Tibial artery (tissue), 4 donors: ENCODE measurements around the gene CTTNBP2.

Experiments used
- DNase-seq, 2 donors: peaks; one replicate each; pipeline ENCODE4 v3.0.0-alpha.2; 2019
- H3K27ac ChIP-seq, 2 donors: fragments of 200-600 bp; sonication (generic) in 1 of 2; 1 replicate in 1 of 2; 2 replicates in 1 of 2; pipeline ENCODE4 v1.5.1; 2018 to 2019; ENCODE audit warnings: mild to moderate bottlenecking in 1 of 2
- H3K27me3 ChIP-seq, 2 donors: fragments of 200-600 bp; sonication (generic) in 1 of 2; one replicate each; pipeline versions ENCODE4 v1.5.1 to v1.6.0; 2016 to 2019
- H3K36me3 ChIP-seq, 3 donors: fragments of 200-600 bp; sonication (generic) in 2 of 3; one replicate each; pipeline ENCODE4 v1.5.1; 2016 to 2019; ENCODE audit warnings: mild to moderate bottlenecking in 2 of 3
- H3K4me1 ChIP-seq, 4 donors: fragments of 200-600 bp; sonication (generic) in 2 of 4; 1 replicate in 3 of 4; 2 replicates in 1 of 4; pipeline ENCODE4 v1.5.1; 2016 to 2019
- H3K4me3 ChIP-seq, 2 donors: fragments of 200-600 bp; sonication (generic) in 1 of 2; 1 replicate in 1 of 2; 2 replicates in 1 of 2; pipeline ENCODE4 v1.5.1; 2018 to 2019; ENCODE audit warnings: mild to moderate bottlenecking in 2 of 2
- H3K9me3 ChIP-seq, 3 donors: fragments of 200-600 bp; sonication (generic) in 1 of 3; one replicate each; pipeline ENCODE4 v1.5.1; 2016 to 2019
- CTCF ChIP-seq, 2 experiments: fragments of 200-600 bp in 1 of 2; fragments of 450-650 bp in 1 of 2; IDR thresholded peaks; one replicate each; pipeline ENCODE4 v1.5.1; 2017 to 2019; ENCODE audit warnings: antibody characterized with exemption in 2 of 2, mild to moderate bottlenecking in 1 of 2, moderate library complexity in 1 of 2
- intact Hi-C: fragments of 100-400 bp; cut with DNase I; formaldehyde crosslinking; loops from one replicate; pipeline ENCODE4 v1.15.0; 2023; ENCODE audit warnings: low total_unique reads

The CTTNBP2 gene

DNA sequence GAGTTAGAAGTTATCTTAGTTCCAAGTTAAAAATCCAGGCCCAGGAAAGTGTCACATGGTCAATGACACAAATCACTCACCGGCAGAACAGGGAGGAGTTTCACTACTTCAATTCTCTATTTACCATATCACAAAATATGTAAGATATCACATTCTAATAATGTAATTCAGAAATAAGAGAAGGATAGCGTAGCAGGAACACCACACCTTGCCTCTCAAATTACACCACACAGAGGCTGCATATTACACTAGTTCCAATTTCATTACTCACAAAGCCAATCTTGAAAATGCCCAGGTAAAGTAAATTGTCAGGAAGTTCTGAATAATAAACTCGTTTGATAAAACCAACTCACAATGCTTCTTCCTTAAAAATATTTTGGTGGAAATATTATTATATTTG lies 169.2 kb downstream of the CTTNBP2 start:
- H3K4me3 ChIP-seq: no peak overlapping the region
- no peaks in the 10 kb centered on the region for H3K4me1 ChIP-seq
- TF ChIP-seq CTCF (IDR thresholded peaks at IDR 0.05): no peak
- H3K27ac ChIP-seq: no peak overlapping the region
- H3K36me3 ChIP-seq: no peaks in the 10 kb centered on the region
- intact Hi-C loops: no loop called here
- H3K9me3 ChIP-seq: no peaks in the 10 kb centered on the region
- H3K27me3 ChIP-seq: no peaks in the 10 kb centered on the region
- DNase-seq: no peak

DNA sequence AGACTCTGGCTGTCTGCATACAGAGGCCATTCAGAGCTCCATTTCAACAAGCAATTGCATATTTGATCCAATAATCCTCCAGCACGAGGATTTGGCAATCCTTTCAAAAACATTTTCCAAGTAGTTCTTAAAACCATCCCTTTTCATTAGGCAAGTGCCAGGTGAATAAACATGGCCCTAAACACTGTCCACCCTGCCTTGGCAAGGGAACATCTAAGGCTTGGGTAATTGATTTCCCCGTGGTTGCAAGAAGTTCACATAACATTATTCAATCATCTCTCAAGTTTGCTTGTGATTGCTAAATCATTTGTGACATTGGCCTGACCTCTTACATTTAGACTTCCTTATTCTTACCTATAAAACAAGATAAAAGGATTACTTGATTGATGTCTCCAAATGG lies 175.2 kb downstream of the CTTNBP2 start:
- no peak for TF ChIP-seq CTCF (IDR thresholded peaks at IDR 0.05)

GRCh38 chr7:117692338-117692737 lies 180.9 kb downstream of the CTTNBP2 start:
- Histone ChIP-seq H3K36me3 (no peaks in the 10 kb centered on the region), H3K27me3 (no peaks in the 10 kb centered on the region), H3K4me3 (no peak overlapping the region), H3K9me3 (no peaks in the 10 kb centered on the region), H3K27ac (no peak overlapping the region), H3K4me1 (no peaks in the 10 kb centered on the region)
- intact Hi-C loops: no loop called here
- no peak for DNase-seq
- TF ChIP-seq CTCF (IDR thresholded peaks at IDR 0.05): no peak

More for the DNA sequence above, 175.2 kb downstream of the CTTNBP2 start:
- Histone ChIP-seq H3K4me3 (no peak overlapping the region), H3K9me3 (no peaks in the 10 kb centered on the region), H3K27me3 (no peaks in the 10 kb centered on the region), H3K4me1 (no peaks in the 10 kb centered on the region), H3K36me3 (no peaks in the 10 kb centered on the region), H3K27ac (no peak overlapping the region)
- DNase-seq: no peak
- intact Hi-C loops: no loop called here

DNA sequence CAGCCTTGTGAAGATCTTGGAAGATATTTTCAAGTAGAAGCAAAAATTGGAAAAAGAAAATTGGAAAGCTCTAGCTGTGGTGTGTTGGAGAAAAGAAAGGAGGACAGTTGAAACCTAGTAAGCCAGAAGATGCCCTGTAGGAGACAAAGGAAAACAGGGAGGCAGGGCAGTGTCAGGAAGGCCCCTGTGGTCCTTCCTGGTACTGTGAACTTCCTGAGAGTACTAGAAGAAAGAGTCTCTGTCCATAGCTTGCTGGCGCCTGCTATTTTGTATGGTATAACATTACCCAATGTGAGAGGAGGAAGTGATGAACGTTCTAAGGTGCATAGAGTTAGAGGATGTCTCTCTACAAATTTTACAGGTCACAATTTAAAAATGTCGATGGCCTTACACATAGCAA lies 183.1 kb downstream of the CTTNBP2 start:
- Histone ChIP-seq H3K4me3 (no peak overlapping the region), H3K9me3 (no peaks in the 10 kb centered on the region), H3K27me3 (no peaks in the 10 kb centered on the region), H3K27ac (no peak overlapping the region), H3K4me1 (no peaks in the 10 kb centered on the region), H3K36me3 (no peaks in the 10 kb centered on the region)
- DNase-seq: no peak
- no peak for TF ChIP-seq CTCF (IDR thresholded peaks at IDR 0.05)
- intact Hi-C loops: no loop called here

- intact Hi-C loops: no loop called here
These were observed 183.8 kb downstream of the CTTNBP2 start for GRCh38 chr7:117689406-117689805.

More at GRCh38 chr7:117689406-117689805, 183.8 kb downstream of the CTTNBP2 start:
- Histone ChIP-seq H3K4me3 (no peak overlapping the region), H3K36me3 (no peaks in the 10 kb centered on the region), H3K27me3 (no peaks in the 10 kb centered on the region), H3K9me3 (no peaks in the 10 kb centered on the region), H3K27ac (no peak overlapping the region), H3K4me1 (no peaks in the 10 kb centered on the region)
- no peak for DNase-seq
- no peak for TF ChIP-seq CTCF (IDR thresholded peaks at IDR 0.05)
